MM.1S (cell line): ENCODE results near the gene NTN4.

Source experiments
- DNase-seq: peaks from one replicate; pipeline ENCODE4 v3.0.0-alpha.2; 2015
- H2AFZ ChIP-seq: fragments of 300-600 bp; sonication (generic); 2 replicates; pipeline ENCODE4 v1.6.0; 2016; ENCODE audit warnings: antibody characterized with exemption, low read length
- H3F3A ChIP-seq: fragments of 300-600 bp; sonication (generic); 2 replicates; pipeline ENCODE4 v1.6.1; 2016; ENCODE audit warnings: mild to moderate bottlenecking, antibody characterized with exemption, low read length, moderate library complexity, mixed read lengths; ENCODE audit not compliant: insufficient read depth
- H3K27ac ChIP-seq: fragments of 300-600 bp; sonication (generic); 2 replicates; pipeline ENCODE4 v1.5.1; 2016; ENCODE audit warnings: mild to moderate bottlenecking, low read length
- H3K27me3 ChIP-seq: fragments of 300-600 bp; sonication (generic); replicated peaks from 2 replicates; pipeline ENCODE4 v1.6.0; 2016; ENCODE audit warnings: low read length; ENCODE audit not compliant: insufficient read depth
- H3K36me3 ChIP-seq: fragments of 300-600 bp; sonication (generic); replicated peaks from 2 replicates; pipeline ENCODE4 v1.6.1; 2016; ENCODE audit warnings: mild to moderate bottlenecking, low read length, mixed read lengths; ENCODE audit not compliant: insufficient read depth
- H3K4me1 ChIP-seq: fragments of 300-600 bp; sonication (generic); 2 replicates; pipeline ENCODE4 v1.6.1; 2016; ENCODE audit warnings: low read length, mixed read lengths
- H3K4me2 ChIP-seq: fragments of 300-600 bp; sonication (generic); 2 replicates; pipeline ENCODE4 v1.6.0; 2016; ENCODE audit warnings: low read depth, low read length
- H3K4me3 ChIP-seq: fragments of 300-600 bp; sonication (generic); 2 replicates; pipeline ENCODE4 v1.5.1; 2016; ENCODE audit warnings: low read length, mixed read lengths
- H3K79me2 ChIP-seq: fragments of 300-600 bp; sonication (generic); 2 replicates; pipeline ENCODE4 v1.6.1; 2016; ENCODE audit warnings: mixed run types, low read length, mixed read lengths
- H3K9ac ChIP-seq: fragments of 300-600 bp; sonication (generic); 2 replicates; pipeline ENCODE4 v1.6.1; 2016; ENCODE audit warnings: low read length, mixed read lengths
- H3K9me2 ChIP-seq: fragments of 300-600 bp; sonication (generic); replicated peaks from 2 replicates; pipeline ENCODE4 v1.6.1; 2016; ENCODE audit warnings: mild to moderate bottlenecking, low read length, mixed read lengths; ENCODE audit not compliant: insufficient read depth
- H3K9me3 ChIP-seq: fragments of 300-600 bp; sonication (generic); replicated peaks from 2 replicates; pipeline ENCODE4 v1.6.1; 2016; ENCODE audit warnings: mild to moderate bottlenecking, low read length, mixed read lengths; ENCODE audit not compliant: insufficient read depth
- H4K20me1 ChIP-seq: fragments of 300-600 bp; sonication (generic); 2 replicates; pipeline ENCODE4 v1.6.1; 2016; ENCODE audit warnings: mild to moderate bottlenecking, low read length, moderate library complexity, mixed read lengths; ENCODE audit not compliant: insufficient read depth
- CTCF ChIP-seq: fragments of 300-600 bp; sonication (generic); IDR thresholded peaks from 2 replicates; pipeline ENCODE4 v1.5.1; 2016; ENCODE audit warnings: antibody characterized with exemption, low read length, mixed read lengths
- EZH2 ChIP-seq: fragments of 300-600 bp; sonication (generic); optimal IDR thresholded peaks from 2 replicates; pipeline ENCODE3; 2017; ENCODE audit warnings: low read depth, mild to moderate bottlenecking, antibody characterized with exemption, low read length, mixed read lengths
- EZH2phosphoT487 ChIP-seq: fragments of 300-600 bp; sonication (generic); IDR thresholded peaks from 2 replicates; pipeline ENCODE4 v1.6.1; 2018; ENCODE audit warnings: antibody characterized with exemption, low read length

The NTN4 gene

GRCh38 chr12:95759718-95760117 is 30.8 kb downstream of the NTN4 start:
- H3K27me3 ChIP-seq, result no peaks in the 10 kb centered on the region
- H3K36me3 ChIP-seq, result no peaks in the 10 kb centered on the region
- no peak overlapping the region for H3K4me2 ChIP-seq
- no peaks in the 10 kb centered on the region for H3F3A ChIP-seq
- peaks cover 6% of the 10 kb centered on the region; the same call in 1 of the 2 replicates for H3K4me1 ChIP-seq
- H3K9me2 ChIP-seq, result no peaks in the 10 kb centered on the region
- H3K79me2 ChIP-seq, result no peaks in the 10 kb centered on the region
- H4K20me1 ChIP-seq, result no peaks in the 10 kb centered on the region
- H3K9me3 ChIP-seq, result no peaks in the 10 kb centered on the region
- H3K27ac ChIP-seq, result no peak overlapping the region
- H3K9ac ChIP-seq, result no peak overlapping the region
- no peak overlapping the region for H3K4me3 ChIP-seq
- TF ChIP-seq CTCF (no peak), EZH2phosphoT487 (no peak), EZH2 (no peak)
- no peak overlapping the region for H2AFZ ChIP-seq
- DNase-seq, result no peak

GRCh38 chr12:95759039-95759438 is 31.5 kb downstream of the NTN4 start:
- H3K4me1 ChIP-seq, result peaks cover 6% of the 10 kb centered on the region; the same call in 1 of the 2 replicates
- H3K9me2 ChIP-seq, result no peaks in the 10 kb centered on the region
- no peak for TF ChIP-seq EZH2
- no peak for TF ChIP-seq EZH2phosphoT487
- TF ChIP-seq CTCF, result no peak
- DNase-seq, result no peak
- no peaks in the 10 kb centered on the region for H4K20me1 ChIP-seq
- H3K27me3 ChIP-seq, result no peaks in the 10 kb centered on the region
- no peak overlapping the region for H2AFZ ChIP-seq
- H3K36me3 ChIP-seq, result no peaks in the 10 kb centered on the region
- H3K27ac ChIP-seq, result no peak overlapping the region
- H3K4me2 ChIP-seq, result no peak overlapping the region
- no peaks in the 10 kb centered on the region for H3F3A ChIP-seq
- H3K79me2 ChIP-seq, result no peaks in the 10 kb centered on the region
- H3K9me3 ChIP-seq, result no peaks in the 10 kb centered on the region
- H3K9ac ChIP-seq, result no peak overlapping the region
- no peak overlapping the region for H3K4me3 ChIP-seq

GRCh38 chr12:95756362-95756761 is 34.2 kb downstream of the NTN4 start:
- no peak overlapping the region for H3K4me3 ChIP-seq
- H3K27me3 ChIP-seq, result no peaks in the 10 kb centered on the region
- no peak overlapping the region for H3K27ac ChIP-seq
- TF ChIP-seq CTCF (no peak), EZH2 (no peak), EZH2phosphoT487 (no peak)
- H3K79me2 ChIP-seq, result no peaks in the 10 kb centered on the region
- H3F3A ChIP-seq, result no peaks in the 10 kb centered on the region
- H2AFZ ChIP-seq, result no peak overlapping the region
- no peak for DNase-seq
- no peak overlapping the region for H3K9ac ChIP-seq
- H3K9me3 ChIP-seq, result no peaks in the 10 kb centered on the region
- no peaks in the 10 kb centered on the region for H3K9me2 ChIP-seq
- H3K4me2 ChIP-seq, result no peak overlapping the region
- no peaks in the 10 kb centered on the region for H3K36me3 ChIP-seq
- no peaks in the 10 kb centered on the region for H4K20me1 ChIP-seq
- H3K4me1 ChIP-seq, result no peaks in the 10 kb centered on the region
